Chondrocyte (in vitro differentiated cells): ENCODE data around the gene BAIAP2. TPM values are rescaled to one million over a fixed set of nuclear protein-coding genes. Genes with fewer than 3 reads are reported as not detected.

Source experiments
- DNase-seq: peaks from one replicate; pipeline ENCODE4 v3.0.0; 2021; ENCODE audit warnings: mixed read lengths, low spot score
- H3K27ac Mint-ChIP-seq: one replicate; pipeline ENCODE4 v1.8.0; 2021; ENCODE audit warnings: mild to moderate bottlenecking, moderate library complexity, mixed read lengths; ENCODE audit not compliant: unreplicated experiment
- H3K27me3 Mint-ChIP-seq: 2 replicates; pipeline ENCODE4 v1.8.0; 2021; ENCODE audit warnings: low read depth, mixed read lengths
- H3K36me3 Mint-ChIP-seq: 2 replicates; pipeline ENCODE4 v1.8.0; 2021; ENCODE audit warnings: low read depth, mixed read lengths
- H3K4me1 Mint-ChIP-seq: 2 replicates; pipeline ENCODE4 v1.8.0; 2021; ENCODE audit warnings: low read depth, mild to moderate bottlenecking, mixed read lengths
- H3K4me3 Mint-ChIP-seq: one replicate; pipeline ENCODE4 v1.8.0; 2021; ENCODE audit warnings: mild to moderate bottlenecking, moderate library complexity, mixed read lengths; ENCODE audit not compliant: unreplicated experiment
- H3K9me3 Mint-ChIP-seq: 2 replicates; pipeline ENCODE4 v1.8.0; 2021; ENCODE audit warnings: low read depth, mixed read lengths
- CTCF ChIP-seq: fragments of 200-600 bp; sonication (generic); IDR thresholded peaks from 2 replicates; pipeline ENCODE4 v1.5.0; 2021; ENCODE audit warnings: antibody characterized with exemption, mild to moderate bottlenecking, moderate library complexity
- total RNA-seq: library from RNA; stranded (reverse); gene quantifications from 3 replicates; pipeline ENCODE4 v1.2.1, GENCODE V29; 2021

The BAIAP2 gene
- total RNA-seq, 1 donor from 2014 or later: 29.5 TPM

- H3K4me3 Mint-ChIP-seq: no peak overlapping the region
- H3K9me3 Mint-ChIP-seq: no peaks in the 10 kb centered on the region
- peaks cover 8% of the 10 kb centered on the region for H3K4me1 Mint-ChIP-seq
- TF ChIP-seq CTCF: no peak
- no peak overlapping the region for H3K27ac Mint-ChIP-seq
- H3K27me3 Mint-ChIP-seq: no peaks in the 10 kb centered on the region
- peaks cover 1% of the 10 kb centered on the region for H3K36me3 Mint-ChIP-seq
- no peak for DNase-seq
Observed at GRCh38 chr17:81080019-81080418, 45.1 kb downstream of the BAIAP2 start.

GRCh38 chr17:81081222-81082176, 46.5 kb downstream of the BAIAP2 start:
- Mint-ChIP-seq H3K27me3 (no peaks in the 10 kb centered on the region), H3K4me1 (no peaks in the 10 kb centered on the region), H3K27ac (no peak overlapping the region), H3K36me3 (peaks cover 3% of the 10 kb centered on the region), H3K9me3 (no peaks in the 10 kb centered on the region), H3K4me3 (no peak overlapping the region)
- DNase-seq: no peak
- TF ChIP-seq CTCF: no peak

GRCh38 chr17:81082177-81083073, 47.5 kb downstream of the BAIAP2 start:
- Mint-ChIP-seq H3K4me3 (no peak overlapping the region), H3K9me3 (no peaks in the 10 kb centered on the region), H3K27ac (no peak overlapping the region), H3K27me3 (no peaks in the 10 kb centered on the region), H3K36me3 (peaks cover 6% of the 10 kb centered on the region), H3K4me1 (no peaks in the 10 kb centered on the region)
- no peak for DNase-seq
- no peak for TF ChIP-seq CTCF

GRCh38 chr17:81083125-81083765, 48.3 kb downstream of the BAIAP2 start:
- Mint-ChIP-seq H3K36me3 (peaks cover 8% of the 10 kb centered on the region), H3K27ac (no peak overlapping the region), H3K27me3 (no peaks in the 10 kb centered on the region), H3K4me3 (no peak overlapping the region), H3K9me3 (no peaks in the 10 kb centered on the region), H3K4me1 (no peaks in the 10 kb centered on the region)
- no peak for TF ChIP-seq CTCF
- DNase-seq: no peak
